Measurements from ENCODE around the gene MYL10. TPM values are rescaled to one million over a fixed set of nuclear protein-coding genes. Genes with fewer than 3 reads are reported as not detected.

MYL10 gene
- total RNA-seq, 1 donor: not detected

GRCh38 chr7:101602484-101603241 is 26.4 kb downstream of the MYL10 start:
- Histone ChIP-seq H3K27ac (ENCODE audit: low read depth, low read length) (no peak overlapping the region), H3K4me3 (ENCODE audit: insufficient read depth, low read length) (no peak overlapping the region), H3K4me1 (ENCODE audit: insufficient read depth, low read length) (no peaks in the 10 kb centered on the region), H4K20me1 (ENCODE audit: insufficient read depth, low read length) (no peaks in the 10 kb centered on the region), H3K4me2 (ENCODE audit: insufficient read depth, low read length) (no peak overlapping the region), H2AFZ (ENCODE audit: low read length) (no peak overlapping the region), H3K36me3 (ENCODE audit: insufficient read depth, low read length) (no peaks in the 10 kb centered on the region), H3K9me3 (ENCODE audit: low read depth, low read length) (no peaks in the 10 kb centered on the region), H3K79me2 (ENCODE audit: insufficient read depth, low read length) (no peaks in the 10 kb centered on the region), H3K27me3 (ENCODE audit: insufficient read depth, low read length) (peaks cover 7% of the 10 kb centered on the region)
- TF ChIP-seq CTCF (IDR thresholded peaks at IDR 0.05; ENCODE audit: extremely low read depth, low read depth, low read length): peak; percentile 92
- DNase-seq (ENCODE audit: insufficient read length, low spot score, missing footprints): peak; percentile 97

GRCh38 chr7:101602082-101602481 is 27.0 kb downstream of the MYL10 start:
- Histone ChIP-seq H3K4me2 (ENCODE audit: insufficient read depth, low read length) (no peak overlapping the region), H3K9me3 (ENCODE audit: low read depth, low read length) (no peaks in the 10 kb centered on the region), H3K4me1 (ENCODE audit: insufficient read depth, low read length) (no peaks in the 10 kb centered on the region), H3K4me3 (ENCODE audit: insufficient read depth, low read length) (no peak overlapping the region), H3K27me3 (ENCODE audit: insufficient read depth, low read length) (peaks cover 7% of the 10 kb centered on the region), H4K20me1 (ENCODE audit: insufficient read depth, low read length) (no peaks in the 10 kb centered on the region), H3K27ac (ENCODE audit: low read depth, low read length) (no peak overlapping the region), H3K36me3 (ENCODE audit: insufficient read depth, low read length) (no peaks in the 10 kb centered on the region), H3K79me2 (ENCODE audit: insufficient read depth, low read length) (no peaks in the 10 kb centered on the region), H2AFZ (ENCODE audit: low read length) (no peak overlapping the region)
- DNase-seq (ENCODE audit: insufficient read length, low spot score, missing footprints): no peak
- no peak for TF ChIP-seq CTCF (IDR thresholded peaks at IDR 0.05; ENCODE audit: extremely low read depth, low read depth, low read length)

GRCh38 chr7:101599787-101600186 is 29.3 kb downstream of the MYL10 start:
- Histone ChIP-seq H3K27me3 (ENCODE audit: insufficient read depth, low read length) (peaks cover 14% of the 10 kb centered on the region), H3K27ac (ENCODE audit: low read depth, low read length) (no peak overlapping the region), H3K9me3 (ENCODE audit: low read depth, low read length) (no peaks in the 10 kb centered on the region), H3K36me3 (ENCODE audit: insufficient read depth, low read length) (no peaks in the 10 kb centered on the region), H3K4me2 (ENCODE audit: insufficient read depth, low read length) (no peak overlapping the region), H2AFZ (ENCODE audit: low read length) (no peak overlapping the region), H3K79me2 (ENCODE audit: insufficient read depth, low read length) (no peaks in the 10 kb centered on the region), H3K4me1 (ENCODE audit: insufficient read depth, low read length) (no peaks in the 10 kb centered on the region), H3K4me3 (ENCODE audit: insufficient read depth, low read length) (no peak overlapping the region), H4K20me1 (ENCODE audit: insufficient read depth, low read length) (no peaks in the 10 kb centered on the region)
- DNase-seq (ENCODE audit: insufficient read length, low spot score, missing footprints): peak; percentile 35
- no peak for TF ChIP-seq CTCF (IDR thresholded peaks at IDR 0.05; ENCODE audit: extremely low read depth, low read depth, low read length)

GRCh38 chr7:101598986-101599771 is 29.9 kb downstream of the MYL10 start:
- peaks cover 17% of the 10 kb centered on the region for H3K27me3 ChIP-seq (ENCODE audit: insufficient read depth, low read length)
- H3K36me3 ChIP-seq (ENCODE audit: insufficient read depth, low read length): no peaks in the 10 kb centered on the region
- no peak overlapping the region for H2AFZ ChIP-seq (ENCODE audit: low read length)
- TF ChIP-seq CTCF (IDR thresholded peaks at IDR 0.05; ENCODE audit: extremely low read depth, low read depth, low read length): no peak
- no peak overlapping the region for H3K27ac ChIP-seq (ENCODE audit: low read depth, low read length)
- H3K9me3 ChIP-seq (ENCODE audit: low read depth, low read length): no peaks in the 10 kb centered on the region
- H3K4me2 ChIP-seq (ENCODE audit: insufficient read depth, low read length): no peak overlapping the region
- no peak overlapping the region for H3K4me3 ChIP-seq (ENCODE audit: insufficient read depth, low read length)
- no peaks in the 10 kb centered on the region for H4K20me1 ChIP-seq (ENCODE audit: insufficient read depth, low read length)
- H3K4me1 ChIP-seq (ENCODE audit: insufficient read depth, low read length): no peaks in the 10 kb centered on the region
- no peaks in the 10 kb centered on the region for H3K79me2 ChIP-seq (ENCODE audit: insufficient read depth, low read length)
- DNase-seq (ENCODE audit: insufficient read length, low spot score, missing footprints): peak; percentile 61
